GM18870 (cell line): ENCODE data around the gene TBL1Y.
"Not testable (repeated sequence)": the region's sequence is repeated elsewhere in the genome, so short reads cannot be mapped to it uniquely, and the experiment has no call there.

ENCODE experiments used
- ATAC-seq: cut with Tn5 transposase; IDR thresholded peaks from one replicate; pipeline ENCODE4 v1.9.1; 2021; ENCODE audit warnings: moderate library complexity; ENCODE audit not compliant: unreplicated experiment

The TBL1Y gene

DNA sequence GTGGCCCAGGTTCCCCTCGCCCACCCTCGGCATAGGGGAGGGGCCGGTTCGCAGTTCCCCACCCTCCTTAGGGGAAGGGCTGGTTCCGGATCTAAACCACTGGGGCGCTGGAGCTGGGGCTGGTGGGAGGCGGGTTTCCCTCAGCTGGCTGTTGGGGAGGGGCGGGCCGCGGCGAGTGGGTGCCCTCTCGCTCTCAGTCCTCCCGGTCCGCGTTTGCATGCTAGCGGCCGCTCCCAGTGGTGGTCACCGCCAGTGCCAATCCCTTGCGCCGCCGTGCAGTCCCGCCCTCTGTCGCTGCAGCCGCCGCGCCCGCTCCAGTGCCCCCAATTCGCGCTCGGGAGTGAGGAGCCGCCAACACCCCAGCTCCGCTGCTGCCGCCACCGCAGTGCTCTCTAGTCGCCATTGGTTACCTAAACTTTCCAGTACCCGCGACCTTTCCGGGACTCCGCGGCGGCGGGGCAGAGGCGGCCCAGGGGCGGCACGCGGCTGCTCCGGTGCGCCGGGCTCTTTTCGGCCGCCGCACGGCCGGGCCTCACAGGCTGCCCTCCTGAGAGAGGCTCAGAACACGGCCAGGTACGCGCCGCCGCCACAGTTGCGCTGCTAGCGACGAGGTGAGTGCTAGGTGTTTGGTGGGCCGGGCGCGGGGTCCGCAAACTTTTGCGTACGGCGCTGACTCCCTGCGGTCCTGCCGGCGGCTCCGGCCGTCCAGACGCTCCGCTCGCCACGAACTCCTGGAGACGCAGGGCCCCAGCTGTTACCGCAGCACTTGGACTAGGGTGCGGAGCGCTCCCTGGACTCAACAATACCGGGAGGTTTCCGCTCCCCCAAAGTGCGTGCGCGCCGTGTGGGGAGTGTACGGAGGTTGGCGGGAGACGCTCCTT lies at the start of gene TBL1Y:
TSS of gene TBL1Y (plus strand) at position 326 of the 881 bp plus-strand sequence. CDS start 114,388 bp downstream, outside the sequence.
- ATAC-seq = no peak

DNA sequence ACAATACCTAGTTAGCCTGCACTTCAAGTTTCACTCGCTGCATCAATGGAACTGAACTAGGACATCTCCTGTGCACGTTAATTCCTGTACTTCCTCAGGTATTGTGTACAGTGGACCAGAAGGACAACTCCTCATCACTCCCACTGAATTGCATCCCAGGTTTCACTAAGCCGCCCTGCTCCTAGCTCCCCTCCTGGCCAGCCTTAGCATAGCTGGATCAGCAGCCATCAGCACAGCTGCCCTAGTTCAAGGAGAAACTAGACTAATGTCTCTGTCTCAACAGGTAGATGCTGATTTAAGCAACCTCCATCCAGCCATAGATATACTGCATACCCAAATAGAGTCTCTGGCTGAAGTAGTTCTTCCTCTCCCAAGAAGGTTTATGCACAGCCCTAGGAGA lies 16.0 kb upstream of the TBL1Y start:
- ATAC-seq = no peak

DNA sequence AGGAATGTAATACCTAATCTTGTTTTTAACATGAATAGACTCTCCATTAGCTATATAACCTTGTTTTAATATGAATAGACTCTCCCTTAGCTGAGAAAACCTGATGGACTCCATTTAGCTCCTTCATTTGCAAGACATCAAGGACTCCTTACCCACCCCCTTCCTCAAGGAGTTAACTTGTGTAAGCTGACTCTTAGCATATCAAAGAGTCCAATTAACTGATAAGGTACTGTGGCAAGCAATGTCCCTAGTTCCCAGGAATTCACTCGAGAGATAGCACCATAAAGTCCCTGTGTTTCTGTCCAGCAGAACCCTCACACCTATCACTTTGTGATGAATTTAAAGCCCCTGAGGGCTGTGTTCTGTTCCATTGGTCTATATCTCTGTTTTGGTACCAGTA lies 15.3 kb upstream of the TBL1Y start:
- no peak for ATAC-seq

DNA sequence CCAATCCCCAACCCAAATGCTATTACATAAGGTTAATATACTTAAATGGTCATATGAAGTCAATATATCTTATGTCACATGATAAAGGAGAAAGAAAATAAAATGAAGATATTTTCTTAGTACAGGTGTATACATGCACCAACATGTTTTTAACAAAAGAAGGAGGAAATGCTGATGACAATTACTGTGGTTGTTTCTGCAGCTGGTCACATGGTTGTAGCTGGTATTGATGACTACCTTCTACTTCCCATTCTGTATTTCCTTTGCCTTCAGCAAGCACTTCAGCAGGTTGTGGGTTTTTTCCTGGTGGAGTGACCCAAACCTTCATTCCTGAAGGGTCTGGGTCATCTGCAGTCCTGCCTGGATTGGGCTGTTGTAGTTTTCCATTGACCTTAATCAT lies 8.4 kb upstream of the TBL1Y start:
- not testable (repeated sequence) for ATAC-seq

DNA sequence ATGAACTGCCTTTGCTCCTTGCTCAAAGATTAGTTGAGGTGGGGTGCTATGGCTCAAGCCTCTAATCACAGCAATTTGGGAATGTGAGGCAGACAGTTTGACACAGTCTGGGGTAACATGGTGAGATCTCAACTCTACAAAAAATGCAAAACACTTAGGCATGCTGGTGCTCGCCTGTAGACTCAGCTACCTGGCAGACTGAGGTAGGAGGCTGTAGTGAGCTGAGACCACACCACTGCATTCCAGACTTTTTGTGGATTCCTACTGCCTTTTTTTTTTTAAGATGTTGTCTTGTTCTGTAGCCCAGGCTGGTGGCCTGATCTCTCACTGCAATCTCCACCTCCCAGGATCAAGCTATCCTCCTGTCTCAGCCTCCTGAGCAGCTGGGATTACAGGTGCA lies 2.9 kb upstream of the TBL1Y start:
- ATAC-seq = no peak

DNA sequence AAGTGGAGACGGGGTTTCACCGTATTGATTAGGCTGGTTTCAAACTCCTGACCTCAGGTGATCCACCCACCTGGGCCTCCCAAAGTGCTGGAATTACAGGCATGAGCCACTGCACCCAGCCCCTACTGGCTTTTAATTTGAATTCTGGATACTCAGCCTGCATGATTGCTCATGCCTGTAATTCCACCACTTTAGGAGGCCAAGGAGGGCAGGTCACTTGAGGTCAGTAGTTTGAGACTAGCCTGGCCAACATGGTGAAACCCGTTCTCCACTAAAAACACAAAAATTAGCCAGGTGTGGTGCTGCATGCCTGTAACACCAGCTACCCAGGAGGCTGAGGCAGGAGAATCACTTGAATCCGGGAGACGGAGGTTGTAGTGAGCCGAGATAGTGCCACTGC lies 2.5 kb upstream of the TBL1Y start:
- ATAC-seq = not testable (repeated sequence)

DNA sequence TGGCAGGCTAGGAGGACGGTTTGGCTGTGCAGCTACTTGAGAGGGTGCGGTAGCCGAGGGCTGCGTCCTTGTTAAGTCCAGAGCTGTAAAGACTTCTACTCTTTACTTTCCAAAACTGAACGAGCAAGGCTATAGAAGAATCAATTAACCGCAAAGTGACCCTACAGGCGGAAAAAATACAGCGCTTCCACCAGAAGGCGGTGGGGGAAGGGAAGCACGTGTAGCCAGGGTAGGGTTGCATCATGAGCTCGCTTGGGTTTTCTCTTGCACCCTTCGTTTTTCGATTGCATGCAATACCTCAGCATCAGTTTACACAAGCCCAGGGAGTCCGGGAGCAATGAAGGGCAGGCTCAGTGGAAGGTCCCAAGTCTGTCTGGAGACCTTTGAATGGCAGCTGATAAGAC lies 1.4 kb upstream of the TBL1Y start:
- ATAC-seq = no peak

DNA sequence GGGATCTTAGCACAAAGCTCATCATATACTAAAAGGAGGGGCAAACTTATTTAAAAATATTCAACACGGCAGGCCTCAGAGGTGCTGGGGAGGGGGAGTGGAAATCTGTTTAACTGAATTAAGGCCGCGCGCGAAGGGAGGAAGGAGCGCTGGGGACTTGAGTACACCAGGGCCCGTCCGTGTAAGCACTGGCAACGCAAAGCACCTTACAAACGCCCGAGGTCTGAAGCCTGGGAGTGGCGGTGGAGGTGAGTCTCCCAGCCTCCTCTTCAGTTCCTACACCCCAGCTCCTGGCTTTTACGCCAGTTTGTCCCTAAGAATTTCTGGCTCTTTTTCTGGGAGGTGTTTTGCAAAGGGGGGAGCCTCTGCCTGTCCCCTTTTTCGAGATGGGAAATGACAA lies 641 bp upstream of the TBL1Y start:
- no peak for ATAC-seq

DNA sequence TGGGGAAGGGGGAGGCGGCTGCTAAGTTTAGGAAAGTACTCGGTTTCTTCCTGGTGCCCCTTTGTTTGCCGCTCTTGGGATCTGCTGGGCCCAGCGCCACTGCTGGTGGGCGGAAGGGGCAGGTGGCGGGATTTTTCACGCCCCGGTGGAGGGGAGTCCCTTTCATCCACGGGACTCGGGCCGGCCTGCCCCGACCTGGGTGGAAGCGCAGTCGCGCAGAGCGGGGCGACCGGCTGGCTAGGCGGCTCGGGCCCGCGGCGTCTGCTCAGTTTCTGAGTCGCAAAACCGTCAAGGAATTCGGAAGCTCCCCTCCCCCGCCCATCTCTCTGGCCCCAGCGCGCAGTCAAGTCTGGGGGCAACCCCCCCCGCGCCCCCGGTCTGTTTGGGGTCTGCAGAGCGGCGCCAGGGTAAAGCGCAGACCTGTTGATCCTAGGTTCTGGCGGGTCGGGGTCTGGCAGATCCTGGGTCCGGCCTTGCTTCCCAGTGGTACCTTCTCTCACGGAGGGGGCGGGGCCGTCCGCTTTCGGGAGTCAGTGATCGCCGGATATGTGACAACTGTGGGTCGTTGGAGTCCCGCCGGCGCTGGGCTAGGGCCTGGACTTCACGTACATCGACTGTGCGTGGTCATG lies 870 bp downstream of the TBL1Y start, which contains the start of gene AMELY:
TSS of gene AMELY (minus strand) at position 500 of the 629 bp plus-strand sequence. CDS start 39,144 bp downstream, outside the sequence.
- no peak for ATAC-seq

DNA sequence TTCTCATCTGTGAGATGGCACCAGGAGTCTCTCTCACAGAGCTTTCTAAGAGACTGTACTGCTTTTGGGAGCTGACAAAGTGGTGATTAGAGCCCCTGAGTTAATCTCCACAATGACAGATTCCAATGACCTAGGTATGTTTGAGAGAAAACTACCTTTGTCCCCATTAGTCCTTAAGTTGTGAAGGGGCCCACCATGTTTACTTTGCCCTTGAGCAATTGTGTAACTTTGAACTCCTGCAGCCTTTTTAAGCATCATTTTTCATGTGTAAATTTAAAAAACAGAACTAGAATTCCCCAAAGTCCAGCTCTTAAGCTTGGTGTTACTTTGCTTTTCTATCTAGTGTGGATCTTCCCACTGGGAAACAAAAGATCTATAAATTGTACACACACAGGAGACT lies 2.9 kb downstream of the TBL1Y start:
- ATAC-seq = no peak

DNA sequence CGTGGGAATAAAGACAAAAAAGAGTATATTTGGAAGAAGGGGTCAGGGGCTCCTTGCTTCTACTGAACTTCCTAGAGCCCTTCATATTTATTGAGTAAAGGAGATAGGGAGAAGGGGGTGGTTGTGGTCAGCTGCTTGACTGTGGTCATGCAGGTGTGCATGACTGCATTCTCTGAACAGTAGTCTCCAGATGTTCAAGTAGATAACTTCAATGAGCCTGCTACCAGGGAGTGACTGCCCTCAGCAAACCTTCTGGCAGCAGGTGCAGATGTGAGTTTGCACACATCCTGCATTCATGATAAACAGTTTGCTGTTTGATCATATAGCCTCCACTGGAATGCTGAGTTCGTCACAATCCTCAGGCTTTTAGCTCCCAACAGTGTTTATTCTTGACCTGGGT lies 10.6 kb downstream of the TBL1Y start:
- ATAC-seq = no peak

DNA sequence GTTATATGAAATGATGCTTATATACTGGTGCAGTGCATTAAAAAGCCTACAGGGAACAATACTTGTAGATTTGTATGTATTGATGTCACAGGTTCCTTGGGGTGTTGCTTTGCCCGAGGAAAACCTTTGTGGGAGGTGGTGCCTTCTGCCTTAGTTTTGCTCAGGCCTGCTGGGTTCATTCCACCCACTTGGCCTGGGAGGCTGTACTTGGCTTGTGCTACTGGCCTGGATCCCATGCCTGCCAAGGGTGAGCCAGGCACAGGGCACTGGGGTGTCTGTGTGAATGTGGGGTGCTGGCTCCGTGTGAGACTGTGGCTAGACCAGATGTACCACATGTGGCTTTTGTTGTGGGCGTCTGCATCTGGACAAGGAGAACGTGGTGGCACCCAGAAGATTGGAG lies 17.8 kb downstream of the TBL1Y start:
- no peak for ATAC-seq

DNA sequence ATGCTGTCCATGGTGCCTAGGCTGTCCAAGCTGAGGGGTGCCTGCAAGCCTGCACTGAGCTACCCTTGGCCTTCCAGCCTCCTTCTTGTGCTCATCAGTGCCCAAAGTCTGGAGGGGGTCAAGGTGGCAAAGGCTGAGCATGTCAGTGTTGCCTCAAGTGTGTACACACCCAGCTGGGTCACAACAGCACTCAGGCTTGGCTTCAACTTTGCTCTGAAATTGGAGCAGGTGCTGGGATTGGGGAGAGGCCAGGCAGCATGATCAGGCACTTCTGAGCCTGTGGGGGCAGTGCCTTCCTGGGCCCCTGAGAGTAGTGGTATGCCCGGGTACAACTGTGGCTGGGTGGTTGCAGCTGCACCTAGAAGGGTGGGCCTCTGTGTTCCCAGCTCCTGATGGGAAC lies 18.7 kb downstream of the TBL1Y start:
- no peak for ATAC-seq

DNA sequence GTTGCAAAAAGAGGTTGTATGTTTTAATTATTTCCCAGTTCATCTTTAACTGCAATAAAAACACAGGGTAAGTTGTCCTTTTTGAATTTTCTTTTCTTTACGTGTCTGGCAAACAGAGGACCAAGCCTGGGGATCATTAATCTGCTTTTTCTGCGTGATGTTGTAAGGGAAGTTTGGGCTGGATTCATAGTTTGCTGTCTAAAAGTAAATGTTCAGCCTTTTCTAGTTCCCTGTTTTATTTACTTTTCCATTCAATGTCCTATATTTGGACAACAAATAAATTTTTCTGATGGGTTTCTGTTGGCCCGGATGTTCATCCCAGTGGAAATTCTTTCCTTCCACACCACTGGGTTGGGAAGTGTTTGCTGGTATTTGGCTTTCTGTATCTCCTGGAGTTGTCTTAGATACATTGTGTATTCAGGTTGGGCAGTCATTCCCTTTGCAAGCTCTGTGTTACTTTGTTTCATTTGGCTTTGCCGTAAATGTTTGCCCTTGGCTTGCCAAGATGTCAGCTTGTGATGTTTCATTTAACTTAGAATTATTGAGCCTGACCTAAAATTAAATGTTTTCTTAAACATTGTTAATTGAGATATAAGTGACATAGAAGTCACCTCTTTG lies 21.4 kb downstream of the TBL1Y start:
- no peak for ATAC-seq

DNA sequence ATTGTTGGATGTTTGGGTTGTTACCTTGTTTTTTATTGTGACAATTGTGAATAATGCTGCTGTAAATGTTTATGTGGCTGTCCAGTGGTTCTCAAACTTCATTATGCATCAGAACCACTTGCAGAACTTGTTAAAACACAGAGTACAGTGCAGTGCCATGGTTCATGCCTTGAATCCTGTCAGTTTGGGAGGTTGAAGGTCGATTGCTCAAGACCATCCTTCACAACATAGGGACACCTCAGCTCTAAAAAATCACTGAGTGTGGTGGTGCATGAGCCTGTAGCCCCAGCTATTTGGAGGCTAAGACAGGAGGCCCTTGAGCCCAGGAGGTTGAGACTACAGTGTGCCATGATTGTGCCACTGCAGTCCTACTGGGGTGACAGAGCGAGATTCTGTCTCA lies 25.0 kb downstream of the TBL1Y start:
- no peak for ATAC-seq

DNA sequence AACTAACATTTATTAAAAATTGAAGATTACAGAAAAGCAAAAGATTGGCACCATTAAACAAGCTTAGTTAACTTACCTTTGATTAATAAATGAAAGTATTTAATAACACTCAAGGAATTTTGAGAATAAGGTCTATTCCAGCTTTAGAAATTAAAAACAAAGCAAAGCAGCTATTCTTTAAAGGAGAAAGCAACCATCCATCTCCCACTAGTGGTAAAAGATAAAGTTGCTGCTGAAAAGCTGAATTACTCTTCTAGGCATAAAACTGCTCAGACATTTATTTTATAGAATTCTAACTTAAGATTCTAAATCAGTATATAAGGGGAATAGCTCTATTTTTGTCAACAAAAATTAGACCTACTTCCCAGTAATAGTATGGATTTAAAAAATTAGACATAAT lies 37.2 kb downstream of the TBL1Y start:
- ATAC-seq = no peak

DNA sequence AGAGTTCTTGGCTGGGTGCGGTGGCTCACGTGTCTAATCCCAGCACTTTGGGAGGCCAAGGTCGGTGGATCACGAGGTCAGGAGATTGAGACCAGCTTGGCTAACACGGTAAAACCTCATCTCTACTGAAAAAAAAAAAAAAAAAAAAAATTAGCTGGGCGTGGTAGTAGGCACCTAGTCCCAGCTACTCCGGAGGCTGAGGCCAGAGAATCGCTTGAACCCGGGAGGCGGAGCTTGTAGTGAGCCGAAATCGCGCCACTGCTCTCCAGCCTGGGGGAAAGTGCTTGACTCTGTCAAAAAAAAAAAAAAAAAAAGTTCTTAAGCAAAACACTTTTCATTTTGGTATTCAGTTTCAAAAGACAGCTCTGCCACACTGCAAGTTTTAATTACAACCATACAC lies 37.9 kb downstream of the TBL1Y start:
- ATAC-seq = no peak

DNA sequence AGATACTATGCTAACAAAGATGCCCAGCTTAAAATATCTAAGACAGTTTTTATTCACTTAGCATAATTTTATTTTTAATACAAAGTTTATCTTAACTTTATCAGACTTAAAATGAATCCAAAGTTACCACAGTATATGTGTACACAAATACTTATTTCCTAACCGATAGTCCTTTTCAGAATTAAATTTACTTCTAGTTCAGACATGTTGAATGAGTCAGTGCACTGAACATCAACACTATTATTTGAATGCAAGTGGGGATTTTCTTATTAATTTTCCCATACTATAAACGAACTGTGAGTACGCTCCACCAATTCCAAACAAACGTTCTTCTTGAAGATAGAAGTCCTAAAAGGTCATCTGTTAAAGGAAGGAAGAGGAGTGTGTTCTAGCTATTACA lies 39.5 kb downstream of the TBL1Y start:
- ATAC-seq = no peak

DNA sequence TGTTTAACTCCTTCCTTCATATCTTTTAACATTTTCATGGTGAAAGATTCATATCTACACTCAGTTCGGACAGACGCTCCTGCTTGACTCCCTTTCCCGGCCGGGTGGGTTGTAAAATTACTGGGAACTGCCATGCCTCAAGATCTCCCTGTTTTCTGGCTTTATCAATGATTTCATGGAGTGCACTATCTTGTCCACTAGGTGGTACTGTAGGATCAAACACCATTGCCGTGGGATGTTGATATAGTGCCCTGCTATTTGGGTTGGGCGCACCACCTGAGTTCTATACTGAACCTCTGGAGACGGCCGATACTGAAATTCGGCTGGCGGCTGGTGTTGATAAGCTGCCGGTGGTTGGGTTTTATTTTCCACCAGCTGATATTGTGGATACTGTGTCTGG lies 54.2 kb downstream of the TBL1Y start:
- ATAC-seq = no peak

DNA sequence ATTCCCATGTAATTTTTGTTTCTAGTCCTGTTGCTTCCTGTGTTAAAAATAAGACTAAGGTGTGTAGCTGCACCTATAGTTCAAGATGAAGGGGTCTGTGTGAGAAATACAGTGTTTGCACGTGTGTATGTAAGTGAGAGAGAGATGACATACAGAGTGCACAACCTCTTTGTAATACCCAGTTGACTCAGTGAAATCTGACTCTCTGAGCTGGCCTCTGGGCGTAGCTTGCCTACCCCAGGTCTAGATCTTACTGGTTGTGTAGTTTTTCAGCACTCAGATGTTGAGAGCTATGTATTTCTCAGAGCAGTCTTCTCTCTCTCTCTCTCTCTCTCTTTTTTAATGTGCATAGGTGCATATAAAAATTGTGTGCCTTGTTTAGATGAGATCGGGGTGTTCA lies 56.0 kb downstream of the TBL1Y start:
- no peak for ATAC-seq

DNA sequence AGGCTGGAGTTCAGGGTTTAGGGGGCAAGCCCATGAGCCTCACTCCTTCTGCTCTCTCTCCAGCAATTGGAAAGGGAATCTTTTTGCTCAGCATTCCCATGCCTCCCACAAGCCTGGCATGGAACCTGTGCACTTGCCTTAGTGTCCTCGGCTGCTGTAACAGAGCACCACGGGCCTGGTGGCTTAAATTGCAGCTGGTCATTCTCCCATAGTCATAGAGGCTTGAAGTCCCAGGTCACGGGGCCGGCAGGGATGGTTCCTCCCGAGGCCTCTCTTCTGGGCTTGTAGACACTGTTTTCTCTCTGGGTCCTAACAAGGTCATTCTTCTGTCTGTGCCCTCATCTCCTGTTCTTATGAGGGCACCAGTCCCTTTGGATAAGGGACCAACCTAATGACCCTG lies 57.2 kb downstream of the TBL1Y start:
- no peak for ATAC-seq

DNA sequence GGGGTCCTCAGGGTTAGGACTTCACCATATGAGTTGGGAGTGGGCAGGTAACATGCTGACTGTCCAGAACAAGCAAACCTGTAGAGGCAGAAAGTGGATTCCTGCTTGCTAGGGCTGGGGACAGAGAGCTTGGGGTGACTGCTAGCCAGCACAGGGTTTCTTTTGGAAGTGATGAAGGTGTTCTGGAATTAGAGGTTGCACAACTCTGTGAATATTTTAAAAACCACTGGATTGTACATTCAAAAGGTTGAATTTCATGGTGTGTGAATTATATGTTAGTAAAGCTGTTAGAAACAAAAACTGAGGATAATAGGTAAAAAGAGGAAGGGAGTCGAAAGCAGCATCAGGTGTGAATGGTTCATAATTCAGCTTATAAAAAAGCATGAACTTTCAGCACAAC lies 57.7 kb downstream of the TBL1Y start:
- no peak for ATAC-seq
